Mesenchymal stem cell (in vitro differentiated cells and primary cell): Measurements from ENCODE around the gene CALHM2.

ENCODE experiments used
- DNase-seq: peaks from one replicate; pipeline ENCODE4 v3.0.0-alpha.2; 2013
- H2AFZ ChIP-seq: one replicate; pipeline ENCODE4 v1.6.1; 2013; ENCODE audit warnings: low read depth, mild to moderate bottlenecking, control low read depth, inconsistent platforms, low read length, moderate library complexity
- H2AK5ac ChIP-seq: 2 replicates; pipeline ENCODE4 v1.6.1; 2013; ENCODE audit warnings: low read length, moderate library complexity, mild to moderate bottlenecking, inconsistent platforms; ENCODE audit not compliant: severe bottlenecking
- H2BK120ac ChIP-seq: one replicate; pipeline ENCODE4 v1.6.1; 2013; ENCODE audit warnings: low read depth, mild to moderate bottlenecking, inconsistent platforms, low read length, moderate library complexity
- H2BK12ac ChIP-seq, 2 experiments: one replicate each; pipeline ENCODE4 v1.6.1; 2013; ENCODE audit warnings: inconsistent platforms in 2 of 2, low read length in 2 of 2, mild to moderate bottlenecking in 2 of 2, moderate library complexity in 2 of 2, control low read depth in 1 of 2
- H2BK15ac ChIP-seq: one replicate; pipeline ENCODE4 v1.6.1; 2013; ENCODE audit warnings: mild to moderate bottlenecking, low read depth, inconsistent platforms; ENCODE audit not compliant: poor library complexity, severe bottlenecking
- H2BK5ac ChIP-seq: 2 replicates; pipeline ENCODE4 v1.6.1; 2013; ENCODE audit warnings: low read depth, mild to moderate bottlenecking, low read length, control low read depth, inconsistent platforms; ENCODE audit not compliant: poor library complexity, severe bottlenecking
- H3K14ac ChIP-seq, 2 experiments: one replicate each; pipeline ENCODE4 v1.6.1; 2013; ENCODE audit warnings: inconsistent platforms in 2 of 2, low read length in 2 of 2, control low read depth in 1 of 2, mild to moderate bottlenecking in 1 of 2, moderate library complexity in 1 of 2
- H3K18ac ChIP-seq, 2 experiments: one replicate each; pipeline ENCODE4 v1.6.1; 2013; ENCODE audit warnings: inconsistent platforms in 2 of 2, low read length in 2 of 2, control low read depth in 1 of 2, low read depth in 1 of 2, mild to moderate bottlenecking in 1 of 2
- H3K23ac ChIP-seq, 2 experiments: one replicate each; pipeline ENCODE4 v1.6.1; 2013; ENCODE audit warnings: inconsistent platforms in 2 of 2, low read length in 2 of 2, mild to moderate bottlenecking in 2 of 2, moderate library complexity in 2 of 2, control low read depth in 1 of 2
- H3K27ac ChIP-seq: 2 replicates; pipeline ENCODE4 v1.5.1; 2013; ENCODE audit warnings: mild to moderate bottlenecking, moderate library complexity, low read length, control low read depth, inconsistent platforms; ENCODE audit not compliant: poor library complexity, severe bottlenecking
- H3K27me3 ChIP-seq, 2 experiments: 2 replicates each; pipeline versions ENCODE4 v1.6.1 to v1.7.0; 2013; ENCODE audit warnings: low read length in 2 of 2, mild to moderate bottlenecking in 2 of 2, moderate library complexity in 2 of 2, control low read depth in 1 of 2, inconsistent platforms in 1 of 2; ENCODE audit not compliant: control insufficient read depth in 1 of 2, insufficient read depth in 1 of 2
- H3K36me3 ChIP-seq, 2 experiments: 2 replicates each; pipeline versions ENCODE4 v1.6.1 to v1.7.0; 2013; ENCODE audit warnings: low read length in 2 of 2, control low read depth in 1 of 2, inconsistent platforms in 1 of 2, low read depth in 1 of 2, mild to moderate bottlenecking in 1 of 2; ENCODE audit not compliant: insufficient read depth in 2 of 2, control insufficient read depth in 1 of 2
- H3K4ac ChIP-seq, 2 experiments: one replicate each; pipeline ENCODE4 v1.6.1; 2013; ENCODE audit warnings: inconsistent platforms in 2 of 2, low read length in 2 of 2, mild to moderate bottlenecking in 2 of 2, moderate library complexity in 2 of 2, control low read depth in 1 of 2, low read depth in 1 of 2
- H3K4me1 ChIP-seq: 2 replicates; pipeline ENCODE4 v1.6.1; 2013; ENCODE audit warnings: low read depth, low read length, control low read depth; ENCODE audit not compliant: control insufficient read depth, insufficient read depth
- H3K4me2 ChIP-seq: 2 replicates; pipeline ENCODE4 v1.6.1; 2013; ENCODE audit warnings: low read length, mild to moderate bottlenecking, inconsistent platforms; ENCODE audit not compliant: poor library complexity, severe bottlenecking
- H3K4me3 ChIP-seq, 2 experiments: 2 replicates each; pipeline versions ENCODE4 v1.5.1 to v1.7.0; 2013; ENCODE audit warnings: low read length in 2 of 2, mild to moderate bottlenecking in 2 of 2, control low read depth in 1 of 2, low read depth in 1 of 2; ENCODE audit not compliant: insufficient read depth in 1 of 2
- H3K79me1 ChIP-seq: replicated peaks from 2 replicates; pipeline ENCODE4 v1.6.1; 2013; ENCODE audit warnings: mild to moderate bottlenecking, control low read depth, low read length, inconsistent platforms; ENCODE audit not compliant: poor library complexity, severe bottlenecking
- H3K9ac ChIP-seq: 2 replicates; pipeline ENCODE4 v1.7.0; 2013; ENCODE audit warnings: mild to moderate bottlenecking, low read length, moderate library complexity
- H3K9me3 ChIP-seq: 2 replicates; pipeline ENCODE4 v1.7.0; 2013; ENCODE audit warnings: mild to moderate bottlenecking, low read length; ENCODE audit not compliant: control insufficient read depth
- H4K8ac ChIP-seq: one replicate; pipeline ENCODE4 v1.6.1; 2013; ENCODE audit warnings: inconsistent platforms, mild to moderate bottlenecking, low read length, moderate library complexity
- H4K91ac ChIP-seq: one replicate; pipeline ENCODE4 v1.6.1; 2013; ENCODE audit warnings: mild to moderate bottlenecking, low read length, inconsistent platforms
- WGBS: methylation state at CpG from one replicate; pipeline ENCODE4 v1.1.7; 2013; ENCODE audit warnings: mixed read lengths; 5-methylcytosine and 5-hydroxymethylcytosine counted together

The CALHM2 gene

GRCh38 chr10:103476046-103476768 lies 24.0 kb upstream of the CALHM2 start:
- no peak overlapping the region for H2AFZ ChIP-seq
- no peak overlapping the region for H4K91ac ChIP-seq
- no peak overlapping the region for H2BK120ac ChIP-seq
- H3K4me3 ChIP-seq = no peak overlapping the region
- peaks cover 6% of the 10 kb centered on the region for H3K4me1 ChIP-seq
- no peak overlapping the region for H4K8ac ChIP-seq
- H3K23ac ChIP-seq = no peak overlapping the region
- peak overlapping the region in 1 of 2 experiments; percentile 42 for H3K4ac ChIP-seq
- H2BK5ac ChIP-seq = no peak overlapping the region
- no peaks in the 10 kb centered on the region for H3K79me1 ChIP-seq
- H3K27me3 ChIP-seq = peaks cover 0 to 13% of the 10 kb centered on the region in 2 experiments
- H3K36me3 ChIP-seq = no peaks in the 10 kb centered on the region
- H3K9ac ChIP-seq = no peak overlapping the region
- H3K4me2 ChIP-seq = no peak overlapping the region
- WGBS = 57% methylated on average over 11 of the region's 11 CpGs
- DNase-seq = no peak
- H3K14ac ChIP-seq = no peak overlapping the region
- no peak overlapping the region for H2AK5ac ChIP-seq
- no peak overlapping the region for H3K27ac ChIP-seq
- peak overlapping the region in 1 of 2 experiments; percentile 15 for H2BK12ac ChIP-seq
- H3K9me3 ChIP-seq = no peaks in the 10 kb centered on the region
- no peak overlapping the region for H2BK15ac ChIP-seq
- H3K18ac ChIP-seq = no peak overlapping the region

GRCh38 chr10:103475437-103475836 lies 23.3 kb upstream of the CALHM2 start:
- Histone ChIP-seq H2AK5ac (no peak overlapping the region), H2BK5ac (no peak overlapping the region), H3K27me3 (peaks cover 0 to 15% of the 10 kb centered on the region in 2 experiments), H2AFZ (no peak overlapping the region), H3K9me3 (no peaks in the 10 kb centered on the region), H3K18ac (no peak overlapping the region), H2BK15ac (no peak overlapping the region), H3K4me1 (peaks cover 5% of the 10 kb centered on the region), H3K4me2 (no peak overlapping the region), H3K23ac (no peak overlapping the region), H2BK12ac (no peak overlapping the region), H3K14ac (no peak overlapping the region), H3K4ac (no peak overlapping the region), H4K8ac (no peak overlapping the region), H4K91ac (no peak overlapping the region), H3K27ac (no peak overlapping the region), H3K36me3 (no peaks in the 10 kb centered on the region), H3K4me3 (no peak overlapping the region), H2BK120ac (no peak overlapping the region), H3K9ac (no peak overlapping the region), H3K79me1 (no peaks in the 10 kb centered on the region)
- no peak for DNase-seq
- WGBS = 78% methylated on average over 4 of the region's 4 CpGs

GRCh38 chr10:103474077-103474476 lies 21.9 kb upstream of the CALHM2 start:
- H3K4me3 ChIP-seq = no peak overlapping the region
- no peak overlapping the region for H3K18ac ChIP-seq
- no peaks in the 10 kb centered on the region for H3K79me1 ChIP-seq
- 78% methylated on average over 3 of the region's 3 CpGs for WGBS
- no peak overlapping the region for H3K27ac ChIP-seq
- no peaks in the 10 kb centered on the region for H3K36me3 ChIP-seq
- H3K9me3 ChIP-seq = no peaks in the 10 kb centered on the region
- H3K4ac ChIP-seq = no peak overlapping the region
- H3K14ac ChIP-seq = no peak overlapping the region
- no peak overlapping the region for H3K9ac ChIP-seq
- H2BK120ac ChIP-seq = no peak overlapping the region
- H3K23ac ChIP-seq = no peak overlapping the region
- H2AFZ ChIP-seq = no peak overlapping the region
- H2AK5ac ChIP-seq = no peak overlapping the region
- H2BK15ac ChIP-seq = no peak overlapping the region
- H4K8ac ChIP-seq = no peak overlapping the region
- H2BK12ac ChIP-seq = no peak overlapping the region
- H3K27me3 ChIP-seq = peaks cover 0 to 18% of the 10 kb centered on the region in 2 experiments
- H3K4me1 ChIP-seq = peaks cover 3% of the 10 kb centered on the region
- no peak overlapping the region for H4K91ac ChIP-seq
- no peak for DNase-seq
- no peak overlapping the region for H3K4me2 ChIP-seq
- no peak overlapping the region for H2BK5ac ChIP-seq

GRCh38 chr10:103473261-103473671 lies 21.1 kb upstream of the CALHM2 start:
- Histone ChIP-seq H3K4me2 (no peak overlapping the region), H2BK15ac (no peak overlapping the region), H2BK5ac (no peak overlapping the region), H4K91ac (no peak overlapping the region), H3K4ac (no peak overlapping the region), H2BK12ac (peak overlapping the region in 1 of 2 experiments; percentile 22), H2AFZ (no peak overlapping the region), H3K79me1 (no peaks in the 10 kb centered on the region), H3K23ac (no peak overlapping the region), H2BK120ac (no peak overlapping the region), H3K4me1 (peaks cover 4% of the 10 kb centered on the region), H3K18ac (no peak overlapping the region), H3K36me3 (no peaks in the 10 kb centered on the region), H2AK5ac (no peak overlapping the region), H3K14ac (peak overlapping the region in 1 of 2 experiments; percentile 68), H3K9ac (no peak overlapping the region), H3K9me3 (no peaks in the 10 kb centered on the region), H4K8ac (no peak overlapping the region), H3K27me3 (peaks cover 0 to 19% of the 10 kb centered on the region in 2 experiments), H3K4me3 (peak overlapping the region in 1 of 2 experiments; percentile 7), H3K27ac (no peak overlapping the region)
- WGBS = 93% methylated on average over 32 of the region's 32 CpGs
- no peak for DNase-seq
